ENCODE results near the gene PCYOX1L.

Gene PCYOX1L

DNA sequence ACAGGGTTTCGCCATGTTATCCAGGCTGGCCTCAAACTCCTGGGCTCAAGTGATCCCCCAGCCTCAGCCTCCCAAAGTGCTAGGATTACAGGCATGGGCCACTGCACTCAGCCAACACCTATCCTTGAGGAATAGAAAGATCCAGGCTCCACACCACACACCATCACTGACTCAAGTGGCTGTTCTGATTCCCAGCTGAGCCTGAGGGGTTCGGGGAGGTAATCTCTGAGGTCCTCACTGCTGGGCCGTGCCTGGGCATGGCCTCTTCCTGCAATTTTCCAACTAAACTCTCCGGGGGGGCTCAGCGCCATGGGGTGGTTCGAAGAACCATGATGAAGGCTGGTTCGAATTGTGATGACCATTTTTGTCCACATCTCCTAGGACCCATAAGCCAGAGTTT is 52.2 kb downstream of the PCYOX1L start:
- DNase-seq: no peak

DNA sequence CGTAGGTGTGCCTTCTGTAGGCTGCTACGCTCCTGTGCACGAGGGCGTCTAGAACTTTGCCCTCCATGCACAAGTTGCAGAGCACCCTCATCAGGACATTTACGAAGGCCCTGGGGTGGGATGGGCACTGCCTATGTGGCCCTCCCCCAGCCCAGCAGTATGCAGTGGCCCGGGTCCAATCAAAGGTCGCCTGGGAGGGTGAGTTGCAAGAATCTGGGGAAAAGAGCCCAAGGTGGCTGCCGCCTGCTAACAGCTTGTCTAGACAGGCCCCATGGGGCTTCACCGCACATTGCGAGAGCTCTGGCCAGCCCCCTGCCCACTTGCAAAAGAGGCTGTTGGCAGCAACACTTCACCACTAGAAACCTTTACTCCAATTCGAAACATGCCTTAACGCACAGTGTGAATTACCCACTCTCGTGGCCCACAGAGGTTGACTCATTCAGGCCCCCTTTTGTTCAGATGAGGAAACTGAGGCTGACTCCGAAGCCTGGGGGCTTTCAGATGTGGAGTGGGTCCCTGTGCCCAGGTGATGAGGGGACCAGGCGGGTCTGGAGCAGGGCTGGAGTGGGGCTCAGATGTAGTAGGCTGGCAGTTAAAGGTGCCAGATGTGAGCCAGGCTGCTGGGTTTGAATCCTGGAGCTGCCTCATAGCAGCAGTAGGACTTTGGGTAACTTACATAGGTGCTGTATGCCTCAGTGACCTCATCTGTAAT is 53.0 kb downstream of the PCYOX1L start:
- DNase-seq: no peak

- DNase-seq: no peak
These were observed 54.1 kb downstream of the PCYOX1L start for GRCh38 chr5:149411738-149412519.

GRCh38 chr5:149412783-149413476 is 55.1 kb downstream of the PCYOX1L start:
- DNase-seq: no peak

GRCh38 chr5:149413477-149414210 is 55.8 kb downstream of the PCYOX1L start:
- DNase-seq: no peak

DNA sequence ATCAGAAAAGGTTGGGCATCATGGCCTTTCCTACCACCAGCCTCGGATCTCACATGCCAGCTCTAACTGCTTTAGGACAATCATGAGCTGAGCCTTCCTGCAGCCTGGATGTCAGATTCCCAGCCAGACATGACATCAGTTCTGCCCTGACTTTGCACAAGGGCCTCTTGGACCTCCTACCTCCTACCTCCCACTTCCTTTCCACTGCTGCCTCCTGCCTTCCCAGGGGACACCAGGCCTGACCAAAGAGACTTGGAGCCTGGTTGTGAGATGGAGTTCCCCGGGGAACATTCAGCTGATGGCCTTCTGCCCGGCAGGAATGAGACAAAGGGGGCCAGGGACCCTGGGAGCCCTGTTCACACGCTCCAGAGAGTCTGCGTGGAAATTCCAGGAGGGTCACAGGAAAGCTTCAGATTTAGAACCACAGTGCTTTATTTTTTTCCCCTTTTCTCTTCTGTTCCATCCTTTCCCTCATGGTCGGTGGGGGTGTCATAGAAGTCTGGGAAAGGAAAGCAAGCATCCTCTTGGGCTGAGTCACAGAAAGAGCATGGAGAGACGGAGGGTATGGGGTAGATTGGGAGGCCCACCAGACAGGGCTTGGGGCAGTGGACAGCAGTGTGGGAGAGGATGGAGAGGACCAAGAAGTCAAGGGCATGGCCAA is 56.7 kb downstream of the PCYOX1L start:
- DNase-seq: no peak

GRCh38 chr5:149415066-149415967 is 57.5 kb downstream of the PCYOX1L start:
- no peak for DNase-seq

- DNase-seq: no peak
These were observed 59.3 kb downstream of the PCYOX1L start for GRCh38 chr5:149416987-149417710.

- no peak for DNase-seq
These were observed 60.0 kb downstream of the PCYOX1L start for GRCh38 chr5:149417711-149418368.

GRCh38 chr5:149418910-149419531 is 61.2 kb downstream of the PCYOX1L start:
- no peak for DNase-seq
